ENCODE measurements around the gene CHPF. TPM values are rescaled to one million over a fixed set of nuclear protein-coding genes. Genes with fewer than 3 reads are reported as not detected.

Gene CHPF
- total RNA-seq, 6 donors from 2014 or later: 41.9 to 125 (median 60.2) TPM

- Histone ChIP-seq H3K36me3 (no peaks in the 10 kb centered on the region), H3K27ac (no peak overlapping the region), H3K4me3 (no peak overlapping the region), H3K9me3 (no peaks in the 10 kb centered on the region), H3K4me1 (peaks cover 10 to 16% (median 11%) of the 10 kb centered on the region in 4 donors), H3K27me3 (peaks cover 1 to 40% (median 19%) of the 10 kb centered on the region in 4 donors)
- ATAC-seq (ENCODE audit: low FRiP score in 2 of 2) (peak; percentile 16 to 49), DNase-seq (no peak)
- TF ChIP-seq EP300 (IDR thresholded peaks at IDR 0.05) (no peak), CTCF (IDR thresholded peaks at IDR 0.05) (peak in 4 of 6 experiments; percentile 9 to 54 (median 31)), POLR2A (IDR thresholded peaks at IDR 0.05) (no peak), POLR2AphosphoS5 (IDR thresholded peaks at IDR 0.05) (no peak)
- whole genome bisulfite sequencing, 2 donors: 7 to 8% methylated on average over 13 to 14 of the region's 14 CpGs
Measured at GRCh38 chr2:219521066-219521880, 22.3 kb downstream of the CHPF start.

GRCh38 chr2:219520079-219520478 lies 23.5 kb downstream of the CHPF start:
- TF ChIP-seq EP300 (IDR thresholded peaks at IDR 0.05) (no peak), POLR2A (IDR thresholded peaks at IDR 0.05) (no peak), CTCF (IDR thresholded peaks at IDR 0.05) (no peak), POLR2AphosphoS5 (IDR thresholded peaks at IDR 0.05) (no peak)
- 63 to 72% methylated on average over 8 of the region's 8 CpGs for WGBS, 2 donors
- peaks cover 1 to 34% (median 19%) of the 10 kb centered on the region in 4 donors for H3K27me3 ChIP-seq

GRCh38 chr2:219519526-219519916 lies 24.1 kb downstream of the CHPF start:
- ATAC-seq (ENCODE audit: low FRiP score in 2 of 2) (no peak), DNase-seq (no peak)
- 72 to 88% methylated on average over 9 of the region's 9 CpGs for WGBS, 2 donors
- Histone ChIP-seq H3K27ac (no peak overlapping the region), H3K9me3 (no peaks in the 10 kb centered on the region), H3K36me3 (no peaks in the 10 kb centered on the region), H3K4me3 (no peak overlapping the region), H3K27me3 (peaks cover 1 to 40% (median 22%) of the 10 kb centered on the region in 4 donors), H3K4me1 (peaks cover 12 to 16% (median 12%) of the 10 kb centered on the region in 4 donors)
- TF ChIP-seq CTCF (IDR thresholded peaks at IDR 0.05) (no peak), EP300 (IDR thresholded peaks at IDR 0.05) (no peak)

More at GRCh38 chr2:219520079-219520478, 23.5 kb downstream of the CHPF start:
- no peak for DNase-seq
- Histone ChIP-seq H3K4me1 (peaks cover 10 to 16% (median 11%) of the 10 kb centered on the region in 4 donors), H3K9me3 (no peaks in the 10 kb centered on the region), H3K27ac (no peak overlapping the region), H3K4me3 (no peak overlapping the region), H3K36me3 (no peaks in the 10 kb centered on the region)
- ATAC-seq (ENCODE audit: low FRiP score in 2 of 2): no peak

GRCh38 chr2:219517954-219518778 lies 25.4 kb downstream of the CHPF start:
- Histone ChIP-seq H3K9me3 (no peaks in the 10 kb centered on the region), H3K4me3 (no peak overlapping the region), H3K36me3 (no peaks in the 10 kb centered on the region), H3K4me1 (peaks cover 17 to 22% (median 19%) of the 10 kb centered on the region in 4 donors), H3K27me3 (peaks cover 1 to 39% (median 21%) of the 10 kb centered on the region in 4 donors), H3K27ac (no peak overlapping the region)
- no peak for DNase-seq
- WGBS, 2 donors: 63% methylated on average over 10 of the region's 10 CpGs
- TF ChIP-seq CTCF (IDR thresholded peaks at IDR 0.05): no peak
- no peak for TF ChIP-seq EP300 (IDR thresholded peaks at IDR 0.05)
- TF ChIP-seq POLR2AphosphoS5 (IDR thresholded peaks at IDR 0.05): no peak
- ATAC-seq (ENCODE audit: low FRiP score in 2 of 2): no peak

Measured in upper lobe of left lung (tissue), 6 donors.